ENCODE measurements around the gene DCXR. TPM values are rescaled to one million over a fixed set of nuclear protein-coding genes. Genes with fewer than 3 reads are reported as not detected.

Gene DCXR
- total and polyA plus RNA-seq, 2 of the 13 experiments (the other 11 are each of a cell fraction or from before 2014, with no cell fraction given): 287 to 311 TPM

DNA sequence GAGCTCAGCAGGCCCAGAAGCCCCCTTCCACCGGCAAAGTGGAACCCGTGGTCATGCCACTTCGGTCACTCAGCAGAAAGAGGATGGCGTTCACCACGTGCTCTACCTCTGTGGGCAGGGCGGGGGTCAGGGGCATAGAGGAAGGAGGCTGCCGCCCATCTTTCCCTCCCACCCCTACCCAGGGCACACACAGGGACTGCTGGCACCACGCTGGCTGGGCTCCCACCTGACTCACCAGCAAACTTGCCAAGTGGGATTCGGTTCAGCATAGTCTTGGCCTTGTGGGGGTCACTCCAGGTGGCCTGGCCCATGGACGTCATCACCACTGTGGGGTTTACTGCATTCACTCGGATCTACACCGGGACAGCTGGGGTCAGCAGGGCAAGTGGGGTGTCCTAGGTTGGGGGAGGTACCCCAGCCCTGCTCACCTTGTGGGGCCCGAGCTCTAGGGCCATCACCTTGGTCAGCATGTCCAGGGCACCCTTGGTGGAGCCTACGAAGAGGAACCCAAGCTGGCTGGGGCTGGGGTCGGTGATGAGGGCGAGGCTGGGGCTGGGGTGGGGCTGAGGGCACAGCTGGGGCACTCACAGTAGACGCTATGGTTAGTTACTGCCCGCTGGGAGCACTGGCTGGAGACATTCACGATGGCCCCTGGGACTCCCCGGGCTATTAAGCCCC, 1.4 kb downstream of the DCXR start (continued):
- TF ChIP-seq, protein P1, sequence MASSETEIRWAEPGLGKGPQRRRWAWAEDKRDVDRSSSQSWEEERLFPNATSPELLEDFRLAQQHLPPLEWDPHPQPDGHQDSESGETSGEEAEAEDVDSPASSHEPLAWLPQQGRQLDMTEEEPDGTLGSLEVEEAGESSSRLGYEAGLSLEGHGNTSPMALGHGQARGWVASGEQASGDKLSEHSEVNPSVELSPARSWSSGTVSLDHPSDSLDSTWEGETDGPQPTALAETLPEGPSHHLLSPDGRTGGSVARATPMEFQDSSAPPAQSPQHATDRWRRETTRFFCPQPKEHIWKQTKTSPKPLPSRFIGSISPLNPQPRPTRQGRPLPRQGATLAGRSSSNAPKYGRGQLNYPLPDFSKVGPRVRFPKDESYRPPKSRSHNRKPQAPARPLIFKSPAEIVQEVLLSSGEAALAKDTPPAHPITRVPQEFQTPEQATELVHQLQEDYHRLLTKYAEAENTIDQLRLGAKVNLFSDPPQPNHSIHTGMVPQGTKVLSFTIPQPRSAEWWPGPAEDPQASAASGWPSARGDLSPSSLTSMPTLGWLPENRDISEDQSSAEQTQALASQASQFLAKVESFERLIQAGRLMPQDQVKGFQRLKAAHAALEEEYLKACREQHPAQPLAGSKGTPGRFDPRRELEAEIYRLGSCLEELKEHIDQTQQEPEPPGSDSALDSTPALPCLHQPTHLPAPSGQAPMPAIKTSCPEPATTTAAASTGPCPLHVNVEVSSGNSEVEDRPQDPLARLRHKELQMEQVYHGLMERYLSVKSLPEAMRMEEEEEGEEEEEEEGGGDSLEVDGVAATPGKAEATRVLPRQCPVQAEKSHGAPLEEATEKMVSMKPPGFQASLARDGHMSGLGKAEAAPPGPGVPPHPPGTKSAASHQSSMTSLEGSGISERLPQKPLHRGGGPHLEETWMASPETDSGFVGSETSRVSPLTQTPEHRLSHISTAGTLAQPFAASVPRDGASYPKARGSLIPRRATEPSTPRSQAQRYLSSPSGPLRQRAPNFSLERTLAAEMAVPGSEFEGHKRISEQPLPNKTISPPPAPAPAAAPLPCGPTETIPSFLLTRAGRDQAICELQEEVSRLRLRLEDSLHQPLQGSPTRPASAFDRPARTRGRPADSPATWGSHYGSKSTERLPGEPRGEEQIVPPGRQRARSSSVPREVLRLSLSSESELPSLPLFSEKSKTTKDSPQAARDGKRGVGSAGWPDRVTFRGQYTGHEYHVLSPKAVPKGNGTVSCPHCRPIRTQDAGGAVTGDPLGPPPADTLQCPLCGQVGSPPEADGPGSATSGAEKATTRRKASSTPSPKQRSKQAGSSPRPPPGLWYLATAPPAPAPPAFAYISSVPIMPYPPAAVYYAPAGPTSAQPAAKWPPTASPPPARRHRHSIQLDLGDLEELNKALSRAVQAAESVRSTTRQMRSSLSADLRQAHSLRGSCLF (CRISPR knock-in tag; IDR thresholded peaks at IDR 0.05; ENCODE audit: borderline replicate concordance): no peak
- no peak for TF ChIP-seq ZNF564 (CRISPR knock-in tag; IDR thresholded peaks at IDR 0.05)
- TF ChIP-seq BRD4 (CRISPR knock-in tag; IDR thresholded peaks at IDR 0.05): 0 out of 2 replicates have a peak, but pooled peaks have one; percentile 40
- TF ChIP-seq ZNF143 (CRISPR knock-in tag; IDR thresholded peaks at IDR 0.05): peak; percentile 8; the same call in 1 of the 2 replicates
- no peak for TF ChIP-seq ISL2 (CRISPR knock-in tag; IDR thresholded peaks at IDR 0.05)
- TF ChIP-seq RELA (CRISPR knock-in tag; IDR thresholded peaks at IDR 0.05): no peak
- TF ChIP-seq PTBP1 (IDR thresholded peaks at IDR 0.05; ENCODE audit: low read depth, low read length, poor library complexity, severe bottlenecking): no peak
- TF ChIP-seq NONO (IDR thresholded peaks at IDR 0.05): no peak
- no peak for TF ChIP-seq NONO (CRISPR knock-in tag; conservative IDR thresholded peaks at IDR 0.05)
- 0 out of 2 replicates have a peak, but pooled peaks have one; percentile 63 for TF ChIP-seq EED (CRISPR knock-in tag; IDR thresholded peaks at IDR 0.05)
- TF ChIP-seq ELK4 (CRISPR knock-in tag; IDR thresholded peaks at IDR 0.05; ENCODE audit: borderline replicate concordance): no peak
- TF ChIP-seq MTA1 (CRISPR knock-in tag; IDR thresholded peaks at IDR 0.05; ENCODE audit: borderline replicate concordance): peak; percentile 44; the same call in 1 of the 2 replicates
- TF ChIP-seq YEATS2 (CRISPR knock-in tag; IDR thresholded peaks at IDR 0.05; ENCODE audit: borderline replicate concordance): no peak
- no peak for TF ChIP-seq RNF219 (CRISPR knock-in tag; IDR thresholded peaks at IDR 0.05)
- no peak for TF ChIP-seq RAD51 (IDR thresholded peaks at IDR 0.05; ENCODE audit: borderline replicate concordance)
- no peak for TF ChIP-seq ZNF816 (CRISPR knock-in tag; IDR thresholded peaks at IDR 0.05; ENCODE audit: borderline replicate concordance)
- 0 out of 2 replicates have a peak, but pooled peaks have one; percentile 32 for TF ChIP-seq ZNF225 (CRISPR knock-in tag; IDR thresholded peaks at IDR 0.05)
- TF ChIP-seq ZNF33A (CRISPR knock-in tag; IDR thresholded peaks at IDR 0.05; ENCODE audit: borderline replicate concordance): no peak
- no peak for TF ChIP-seq CBX2 (IDR thresholded peaks at IDR 0.05; ENCODE audit: low read depth, low read length)
- no peak for TF ChIP-seq CBX2 (CRISPR knock-in tag; IDR thresholded peaks at IDR 0.05; ENCODE audit: low read depth)
- TF ChIP-seq ZNF3 (CRISPR knock-in tag; IDR thresholded peaks at IDR 0.05): no peak
- TF ChIP-seq ZFP36L1 (CRISPR knock-in tag; IDR thresholded peaks at IDR 0.05): no peak
- no peak for TF ChIP-seq ZNF350 (CRISPR knock-in tag; IDR thresholded peaks at IDR 0.05; ENCODE audit: borderline replicate concordance, low read depth)
- TF ChIP-seq NFATC3 (CRISPR knock-in tag; IDR thresholded peaks at IDR 0.05): no peak
